Esophagus muscularis mucosa (tissue), 3 donors: ENCODE results near the gene SSR3.

Experiments
- POLR2A ChIP-seq: fragments of 450-650 bp; IDR thresholded peaks from one replicate; pipeline ENCODE4 v1.6.1; 2017; ENCODE audit warnings: antibody characterized with exemption, moderate library complexity, mild to moderate bottlenecking, low read depth
- TF ChIP-seq, protein P1 (sequence below), 3 experiments: fragments of 200-600 bp in 2 of 3; fragments of 450-650 bp in 1 of 3; sonication (generic) in 2 of 3; IDR thresholded peaks; one replicate each; pipeline ENCODE4 v1.5.1; 2017 to 2019; ENCODE audit warnings: antibody characterized with exemption in 3 of 3, mild to moderate bottlenecking in 2 of 3, moderate library complexity in 1 of 3

DNA sequence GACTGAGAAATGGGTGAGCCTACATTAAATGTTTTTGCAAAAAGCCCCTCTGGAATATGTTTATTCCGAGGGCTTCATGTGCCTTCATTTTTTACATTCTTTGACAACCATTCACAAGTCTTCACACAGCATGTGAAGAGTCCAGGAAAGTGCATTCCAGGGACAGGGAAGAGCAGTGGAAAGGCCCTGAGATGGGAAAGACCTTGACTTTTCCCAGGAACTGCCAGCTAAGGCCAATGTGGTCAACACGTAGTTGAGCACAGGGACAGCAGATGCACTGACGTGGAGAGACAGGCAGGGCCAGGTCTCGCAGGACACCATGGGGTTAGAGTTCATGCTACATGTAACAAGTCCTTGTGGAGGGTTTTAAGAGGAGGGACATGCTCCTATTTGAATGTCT is 21.7 kb downstream of the SSR3 start:
- TF ChIP-seq, protein P1, sequence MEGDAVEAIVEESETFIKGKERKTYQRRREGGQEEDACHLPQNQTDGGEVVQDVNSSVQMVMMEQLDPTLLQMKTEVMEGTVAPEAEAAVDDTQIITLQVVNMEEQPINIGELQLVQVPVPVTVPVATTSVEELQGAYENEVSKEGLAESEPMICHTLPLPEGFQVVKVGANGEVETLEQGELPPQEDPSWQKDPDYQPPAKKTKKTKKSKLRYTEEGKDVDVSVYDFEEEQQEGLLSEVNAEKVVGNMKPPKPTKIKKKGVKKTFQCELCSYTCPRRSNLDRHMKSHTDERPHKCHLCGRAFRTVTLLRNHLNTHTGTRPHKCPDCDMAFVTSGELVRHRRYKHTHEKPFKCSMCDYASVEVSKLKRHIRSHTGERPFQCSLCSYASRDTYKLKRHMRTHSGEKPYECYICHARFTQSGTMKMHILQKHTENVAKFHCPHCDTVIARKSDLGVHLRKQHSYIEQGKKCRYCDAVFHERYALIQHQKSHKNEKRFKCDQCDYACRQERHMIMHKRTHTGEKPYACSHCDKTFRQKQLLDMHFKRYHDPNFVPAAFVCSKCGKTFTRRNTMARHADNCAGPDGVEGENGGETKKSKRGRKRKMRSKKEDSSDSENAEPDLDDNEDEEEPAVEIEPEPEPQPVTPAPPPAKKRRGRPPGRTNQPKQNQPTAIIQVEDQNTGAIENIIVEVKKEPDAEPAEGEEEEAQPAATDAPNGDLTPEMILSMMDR (IDR thresholded peaks at IDR 0.05): no peak
- no peak for TF ChIP-seq POLR2A
